ENCODE measurements around the gene RBFOX2.

GRCh38 chr22:36016684-36017083 is 11.9 kb downstream of the RBFOX2 start:
- TF ChIP-seq YY1 (IDR thresholded peaks at IDR 0.05; ENCODE audit: low read depth, low read length) (no peak), CTCF (IDR thresholded peaks at IDR 0.05; ENCODE audit: control extremely low read depth in 1 of 3, insufficient read depth in 1 of 3, low read depth in 1 of 3, low read length in 3 of 3) (no peak), EP300 (IDR thresholded peaks at IDR 0.05; ENCODE audit: borderline replicate concordance in 1 of 2, low read depth in 2 of 2, low read length in 2 of 2) (no peak), MAX (IDR thresholded peaks at IDR 0.05) (no peak), ZNF274 (IDR thresholded peaks at IDR 0.05; ENCODE audit: borderline replicate concordance, extremely low read depth, low read length) (no peak), BACH1 (IDR thresholded peaks at IDR 0.05; ENCODE audit: low read length) (no peak), FOSL1 (IDR thresholded peaks at IDR 0.05; ENCODE audit: insufficient read depth, low read depth, low read length) (no peak)

Measured in H1 (cell line).